ENCODE results near the gene MARCHF10. TPM values are rescaled to one million over a fixed set of nuclear protein-coding genes. Genes with fewer than 3 reads are reported as not detected.
A peak's percentile ranks its signal among the peaks of the same experiment; 100 is the strongest.

Gene MARCHF10
- total and polyA plus RNA-seq, 2 of the 13 experiments (the other 11 are each of a cell fraction or from before 2014, with no cell fraction given): not detected

- Histone ChIP-seq H3K27ac (ENCODE audit: extremely low read length, insufficient read depth, low read length) (no peak overlapping the region), H2AFZ (ENCODE audit: low read length) (no peak overlapping the region), H3K79me2 (ENCODE audit: insufficient read depth, low read length) (no peaks in the 10 kb centered on the region), H3K4me3 (replicated peaks in 1 of 3; ENCODE audit: insufficient read depth in 1 of 3, low read depth in 2 of 3, low read length in 3 of 3) (no peak overlapping the region), H3K36me3 (replicated peaks in 1 of 2; ENCODE audit: control insufficient read depth in 1 of 2, insufficient read depth in 2 of 2, low read length in 2 of 2) (no peaks in the 10 kb centered on the region), H3K4me2 (ENCODE audit: low read depth, low read length) (no peak overlapping the region), H4K20me1 (ENCODE audit: insufficient read depth, low read length) (no peaks in the 10 kb centered on the region), H3K9me3 (ENCODE audit: low read length) (no peaks in the 10 kb centered on the region), H3K9ac (ENCODE audit: insufficient read depth, low read depth, low read length) (no peak overlapping the region), H3K4me1 (ENCODE audit: insufficient read depth, low read length) (no peaks in the 10 kb centered on the region), H3K27me3 (ENCODE audit: control insufficient read depth in 1 of 2, insufficient read depth in 2 of 2, low read length in 2 of 2) (peaks cover 7 to 14% of the 10 kb centered on the region in 2 experiments; a peak in 3 of 5 replicates)
- no peak for FAIRE-seq
- POLR2A ChIA-PET: no interaction called here
- BruUV-seq (replicated peaks): no TSS peak
- WGBS (ENCODE audit: low lambda C conversion rate): 35% methylated on average over 29 of the region's 30 CpGs
- in situ Hi-C loops (cut with HindIII; ENCODE audit: extremely low pct_ligation_motif_present, low pct_unique_long_range_greater_than_20kb) (no loop called here), intact Hi-C loops (cut with micrococcal nuclease; ENCODE audit: unreplicated experiment) (no loop called here)
- peak; percentile 26 for ATAC-seq
- peak; percentile 17; the same call in 1 of the 2 replicates for TF ChIP-seq CTCF (CRISPR knock-in tag; IDR thresholded peaks at IDR 0.05)
- no peak for TF ChIP-seq ZBTB21 (CRISPR knock-in tag; IDR thresholded peaks at IDR 0.05)
- no peak for DNase-seq (ENCODE audit: low spot score)
- CTCF ChIA-PET (ENCODE audit: low intra/inter-chr PET ratio, low total read pairs): no interaction called here
These were observed 141.9 kb downstream of the MARCHF10 start for GRCh38 chr17:62666061-62666800.

DNA sequence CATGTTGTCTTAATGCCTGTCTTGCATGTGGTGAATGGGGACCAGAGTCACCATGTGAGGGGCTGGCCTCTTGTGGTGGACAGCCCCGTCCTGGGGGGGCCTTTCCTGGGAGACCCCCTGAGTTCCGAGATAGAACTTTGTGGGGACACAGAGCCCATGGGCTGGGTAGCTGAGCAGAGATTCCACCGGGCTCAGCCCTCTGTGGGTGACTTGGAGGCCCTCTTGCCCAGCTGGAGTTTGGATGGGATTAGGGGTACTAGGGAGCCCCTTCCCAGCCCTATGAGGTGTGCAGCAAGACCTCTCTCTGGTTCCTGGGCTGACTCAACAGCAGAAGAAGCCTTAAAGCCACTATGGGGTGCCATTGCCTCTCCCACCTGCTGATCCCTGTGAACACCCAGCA, 142.5 kb downstream of the MARCHF10 start:
- Histone ChIP-seq H3K27me3 (ENCODE audit: control insufficient read depth in 1 of 2, insufficient read depth in 2 of 2, low read length in 2 of 2) (peaks cover 7 to 13% of the 10 kb centered on the region in 2 experiments; a peak in 3 of 5 replicates), H2AFZ (ENCODE audit: low read length) (no peak overlapping the region), H3K4me1 (ENCODE audit: insufficient read depth, low read length) (no peaks in the 10 kb centered on the region), H3K79me2 (ENCODE audit: insufficient read depth, low read length) (no peaks in the 10 kb centered on the region), H3K4me3 (replicated peaks in 1 of 3; ENCODE audit: insufficient read depth in 1 of 3, low read depth in 2 of 3, low read length in 3 of 3) (no peak overlapping the region), H4K20me1 (ENCODE audit: insufficient read depth, low read length) (no peaks in the 10 kb centered on the region), H3K27ac (ENCODE audit: extremely low read length, insufficient read depth, low read length) (no peak overlapping the region), H3K36me3 (replicated peaks in 1 of 2; ENCODE audit: control insufficient read depth in 1 of 2, insufficient read depth in 2 of 2, low read length in 2 of 2) (no peaks in the 10 kb centered on the region), H3K9ac (ENCODE audit: insufficient read depth, low read depth, low read length) (no peak overlapping the region), H3K9me3 (ENCODE audit: low read length) (no peaks in the 10 kb centered on the region), H3K4me2 (ENCODE audit: low read depth, low read length) (no peak overlapping the region)
- DNase-seq (ENCODE audit: low spot score): no peak
- FAIRE-seq: no peak
- WGBS (ENCODE audit: low lambda C conversion rate): 4% methylated on average over 3 of the region's 3 CpGs
- ATAC-seq: no peak
- intact Hi-C loops (cut with micrococcal nuclease; ENCODE audit: unreplicated experiment): no loop called here
- BruUV-seq (replicated peaks): no TSS peak
- ChIA-PET POLR2A (no interaction called here), CTCF (ENCODE audit: low intra/inter-chr PET ratio, low total read pairs) (no interaction called here)
- in situ Hi-C loops (cut with HindIII; ENCODE audit: extremely low pct_ligation_motif_present, low pct_unique_long_range_greater_than_20kb): no loop called here
- TF ChIP-seq ZNF616 (CRISPR knock-in tag; IDR thresholded peaks at IDR 0.05; ENCODE audit: low read depth) (no peak), AKAP8 (CRISPR knock-in tag; IDR thresholded peaks at IDR 0.05) (no peak), ETV6 (CRISPR knock-in tag; conservative IDR thresholded peaks at IDR 0.05) (no peak), CCAR2 (optimal IDR thresholded peaks at IDR 0.05; ENCODE audit: low read depth, low read length) (no peak), NFIC (IDR thresholded peaks at IDR 0.05; ENCODE audit: low read length) (no peak), ZNF382 (CRISPR knock-in tag; IDR thresholded peaks at IDR 0.05; ENCODE audit: borderline replicate concordance) (no peak), POLR2A (IDR thresholded peaks at IDR 0.05; ENCODE audit: insufficient read depth in 1 of 2, low read depth in 2 of 2, low read length in 2 of 2) (no peak), ZBTB38 (CRISPR knock-in tag; IDR thresholded peaks at IDR 0.05) (no peak)
